ENCODE data around the gene ZNF792.
"Not testable (repeated sequence)": the region's sequence is repeated elsewhere in the genome, so short reads cannot be mapped to it uniquely, and the experiment has no call there.

ZNF792 gene

GRCh38 chr19:34963573-34964406, at the start of gene ZNF792:
Gene ZNF792 (minus strand): TSS chr19:34964229. CDS start chr19:34963662, 567 bp downstream.
- DNase-seq (ENCODE audit: low spot score), result peak; percentile 32

DNA sequence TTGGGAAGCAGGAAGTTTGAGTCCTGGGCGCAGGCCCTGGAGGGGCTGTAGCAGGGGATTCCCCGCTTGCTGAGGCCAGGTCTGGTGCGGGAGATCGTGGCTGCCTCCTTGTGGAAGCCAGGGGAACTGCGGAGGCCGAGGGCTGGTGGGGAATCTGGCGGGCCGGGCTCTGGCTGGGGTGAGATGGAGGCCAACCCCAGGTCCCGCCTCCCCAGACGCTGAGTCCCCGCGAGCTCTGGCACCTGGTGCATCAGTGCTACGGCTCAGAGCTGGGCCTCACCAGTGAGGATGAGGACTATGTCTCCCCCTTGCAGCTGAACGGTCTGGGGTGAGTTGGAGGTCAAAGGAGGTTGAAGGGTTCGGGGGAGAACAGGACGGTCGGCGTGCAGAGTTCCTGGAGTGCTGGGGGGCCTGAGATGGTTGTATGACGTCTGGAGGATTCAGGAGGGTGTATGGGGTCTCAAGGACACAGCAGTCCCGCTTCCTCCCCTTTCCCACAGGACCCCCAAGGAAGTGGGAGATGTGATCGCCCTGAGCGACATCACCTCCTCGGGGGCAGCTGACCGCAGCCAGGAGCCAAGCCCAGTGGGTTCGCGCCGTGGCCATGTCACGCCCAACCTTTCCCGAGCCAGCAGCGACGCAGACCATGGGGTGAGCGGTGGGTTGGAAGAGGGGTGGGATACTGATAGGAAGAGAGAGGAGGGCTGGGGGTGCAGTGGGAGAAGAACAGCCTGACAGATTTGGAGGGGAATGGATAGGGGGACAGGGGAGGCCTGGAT, 49.2 kb upstream of the ZNF792 start:
- peak; percentile 82 for DNase-seq (ENCODE audit: low spot score)

DNA sequence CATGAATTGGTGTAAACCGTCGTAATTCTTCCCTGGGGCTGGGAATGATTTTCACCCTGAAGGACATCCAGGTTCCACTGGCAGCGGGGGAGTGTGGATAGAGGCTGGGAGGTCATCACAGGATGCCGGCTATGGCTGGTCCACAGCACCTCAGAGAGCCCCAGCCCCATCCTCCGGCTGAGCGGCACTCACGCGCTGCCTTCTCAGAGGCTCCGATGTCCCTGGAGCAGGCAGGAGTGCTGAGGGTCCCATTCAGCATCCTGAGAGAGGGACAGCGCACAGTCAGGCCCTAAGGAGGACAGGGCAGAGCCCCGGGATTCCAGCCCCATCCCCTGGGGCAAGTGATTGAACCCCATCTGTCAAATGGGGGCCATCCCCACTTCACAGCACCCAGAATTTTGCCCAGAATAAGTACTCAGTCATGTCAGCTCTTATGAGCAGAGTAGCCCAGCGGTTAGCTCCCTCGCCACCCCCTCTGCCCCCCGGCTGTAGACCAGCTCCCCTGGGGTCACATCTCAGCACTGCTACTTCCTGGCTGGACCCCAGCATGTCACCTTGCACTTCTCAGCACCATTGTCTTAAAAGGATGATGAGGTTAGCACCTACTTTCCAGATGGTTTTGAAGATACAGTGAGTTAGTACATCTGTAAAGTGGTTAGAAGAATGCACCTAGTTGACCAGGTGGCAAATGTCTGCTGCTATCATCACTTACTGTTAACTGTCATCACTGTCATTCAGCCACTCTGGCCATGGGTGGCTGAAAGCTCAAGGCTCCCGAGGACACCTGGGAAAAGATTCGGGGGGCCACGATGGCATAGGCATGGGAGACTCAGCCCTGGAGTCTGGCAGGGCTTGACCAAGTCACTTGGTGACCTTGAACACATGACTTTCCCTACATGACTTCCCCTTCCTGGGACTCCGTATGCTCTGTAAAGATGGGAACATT, 48.0 kb upstream of the ZNF792 start:
- no peak for DNase-seq (ENCODE audit: low spot score)

DNA sequence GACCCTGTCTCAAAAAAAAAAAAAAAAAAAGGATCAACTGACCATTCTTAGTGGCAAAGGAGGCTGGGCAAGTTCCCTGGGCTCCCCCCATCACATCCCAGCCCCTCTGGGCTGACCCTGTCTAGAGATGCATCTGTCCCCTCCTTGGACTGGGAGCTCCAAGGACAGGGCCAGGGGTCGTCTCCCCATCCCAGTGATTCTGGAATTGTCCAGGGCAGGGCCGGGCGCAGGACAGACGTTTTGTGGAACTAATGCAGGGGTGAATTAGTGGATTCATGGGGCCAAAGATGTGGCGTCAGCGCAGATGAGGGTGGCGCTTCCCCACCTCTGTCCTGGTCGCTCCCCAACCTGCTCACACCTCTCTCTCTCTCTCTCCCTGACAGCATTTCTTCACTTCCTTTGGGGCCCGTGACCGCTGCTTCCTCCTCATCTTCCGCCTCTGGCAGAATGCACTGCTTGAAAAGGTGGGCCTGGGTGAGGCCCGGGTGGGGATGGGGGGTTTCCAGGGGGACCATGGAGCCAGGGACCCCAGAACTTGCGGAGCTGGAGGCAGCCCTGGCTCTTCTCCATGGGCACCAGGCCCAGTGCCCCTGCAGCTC, 47.2 kb upstream of the ZNF792 start:
- peak; percentile 27 for DNase-seq (ENCODE audit: low spot score)

DNA sequence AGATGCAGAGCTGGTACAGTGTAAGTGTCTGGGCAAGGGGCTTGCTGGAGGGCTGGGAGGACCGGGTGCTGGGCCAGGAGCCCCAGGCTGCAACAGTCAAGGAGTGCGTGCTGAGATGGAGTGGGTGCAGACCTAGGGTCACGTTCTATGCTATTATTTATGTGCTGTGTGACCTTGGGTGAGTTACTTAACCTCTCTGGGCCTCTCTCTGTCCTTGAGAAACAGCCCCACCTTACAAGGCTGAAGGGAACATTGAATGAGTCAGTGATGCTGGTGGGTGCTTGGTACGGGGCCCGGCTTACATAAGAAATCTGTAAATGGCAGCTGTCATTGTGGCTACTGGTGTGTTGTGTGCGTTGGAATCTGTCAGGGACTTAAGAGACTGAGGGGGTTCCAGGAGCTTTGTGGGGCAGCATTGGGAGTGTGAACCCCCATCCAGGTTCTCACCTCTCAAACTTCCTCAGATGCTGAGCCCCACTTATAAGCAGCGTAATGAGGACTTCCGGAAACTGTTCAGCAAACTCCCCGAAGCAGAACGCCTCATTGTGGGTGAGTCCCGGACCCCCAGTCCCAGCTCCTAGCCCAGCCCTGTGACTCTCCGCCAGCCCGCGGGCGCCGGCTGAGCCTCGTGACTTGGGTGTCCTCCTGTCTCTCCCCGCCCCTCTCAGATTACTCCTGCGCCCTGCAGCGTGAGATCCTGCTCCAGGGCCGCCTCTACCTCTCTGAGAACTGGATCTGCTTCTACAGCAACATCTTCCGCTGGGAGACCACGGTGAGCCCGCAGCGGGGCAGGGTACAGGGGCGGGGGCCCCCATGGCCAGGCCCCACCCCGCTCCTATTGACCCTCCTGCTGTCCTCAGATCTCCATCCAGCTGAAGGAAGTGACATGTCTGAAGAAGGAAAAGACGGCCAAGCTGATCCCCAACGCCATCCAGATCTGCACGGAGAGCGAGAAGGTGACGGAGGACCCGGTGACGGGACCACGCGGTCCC, 45.7 kb upstream of the ZNF792 start:
- no peak for DNase-seq (ENCODE audit: low spot score)

DNA sequence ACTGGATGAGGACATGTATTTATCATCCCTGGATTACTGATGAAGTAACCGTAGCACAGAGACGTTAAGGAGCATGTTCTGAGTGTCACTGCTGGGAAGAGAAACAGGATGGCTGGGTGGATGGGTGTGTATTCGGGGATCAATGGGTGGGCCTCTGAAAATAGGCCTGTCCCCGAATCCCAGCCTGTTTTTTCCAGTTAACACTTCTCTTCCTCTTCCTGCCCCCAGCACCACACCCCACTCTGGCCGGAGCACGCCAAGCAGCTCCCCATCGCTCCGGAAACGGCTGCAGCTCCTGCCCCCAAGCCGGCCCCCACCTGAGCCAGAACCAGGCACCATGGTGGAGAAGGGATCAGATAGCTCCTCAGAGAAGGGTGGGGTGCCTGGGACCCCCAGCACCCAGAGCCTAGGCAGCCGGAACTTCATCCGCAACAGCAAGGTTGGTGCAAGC, 44.9 kb upstream of the ZNF792 start:
- no peak for DNase-seq (ENCODE audit: low spot score)

DNA sequence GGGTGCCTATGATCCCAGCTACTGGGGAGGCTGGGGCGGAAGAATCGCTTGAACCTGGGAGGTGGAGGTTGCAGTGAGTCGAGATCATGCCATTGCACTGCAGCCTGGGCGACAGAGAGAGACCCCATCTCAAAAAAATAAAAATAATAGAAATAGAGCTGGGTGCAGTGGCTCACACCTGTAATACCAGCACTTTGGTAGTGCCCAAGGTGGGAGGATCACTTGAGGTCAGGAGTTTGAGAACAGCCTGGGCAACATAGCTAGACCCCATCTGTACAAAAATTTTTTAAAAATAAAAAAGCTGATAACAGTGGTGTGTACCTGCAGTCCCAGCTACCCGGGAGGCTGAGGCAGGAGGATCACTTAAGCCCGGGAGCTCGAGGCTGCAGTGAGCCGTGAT, 43.4 kb upstream of the ZNF792 start:
- DNase-seq (ENCODE audit: low spot score), result not testable (repeated sequence)

GRCh38 chr19:35006999-35007365, 43.0 kb upstream of the ZNF792 start:
- no peak for DNase-seq (ENCODE audit: low spot score)

GRCh38 chr19:35006342-35006998, 42.4 kb upstream of the ZNF792 start:
- DNase-seq (ENCODE audit: low spot score), result no peak

DNA sequence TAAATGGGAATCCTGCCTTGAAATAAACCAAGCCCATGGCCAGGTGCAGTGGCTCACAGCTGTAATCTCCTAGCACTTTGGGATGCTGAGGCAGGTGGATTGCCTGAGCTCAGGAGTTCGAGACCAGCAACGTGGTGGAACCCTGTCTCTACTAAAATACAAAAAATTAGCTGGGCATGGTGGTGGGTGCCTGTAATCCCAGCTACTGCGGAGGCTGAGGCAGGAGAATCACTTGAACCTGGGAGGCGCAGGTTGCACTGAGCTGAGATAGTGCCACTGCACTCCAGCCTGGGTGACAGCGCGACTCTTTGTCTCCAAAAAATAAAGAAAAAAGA, 41.9 kb upstream of the ZNF792 start:
- DNase-seq (ENCODE audit: low spot score), result not testable (repeated sequence)

DNA sequence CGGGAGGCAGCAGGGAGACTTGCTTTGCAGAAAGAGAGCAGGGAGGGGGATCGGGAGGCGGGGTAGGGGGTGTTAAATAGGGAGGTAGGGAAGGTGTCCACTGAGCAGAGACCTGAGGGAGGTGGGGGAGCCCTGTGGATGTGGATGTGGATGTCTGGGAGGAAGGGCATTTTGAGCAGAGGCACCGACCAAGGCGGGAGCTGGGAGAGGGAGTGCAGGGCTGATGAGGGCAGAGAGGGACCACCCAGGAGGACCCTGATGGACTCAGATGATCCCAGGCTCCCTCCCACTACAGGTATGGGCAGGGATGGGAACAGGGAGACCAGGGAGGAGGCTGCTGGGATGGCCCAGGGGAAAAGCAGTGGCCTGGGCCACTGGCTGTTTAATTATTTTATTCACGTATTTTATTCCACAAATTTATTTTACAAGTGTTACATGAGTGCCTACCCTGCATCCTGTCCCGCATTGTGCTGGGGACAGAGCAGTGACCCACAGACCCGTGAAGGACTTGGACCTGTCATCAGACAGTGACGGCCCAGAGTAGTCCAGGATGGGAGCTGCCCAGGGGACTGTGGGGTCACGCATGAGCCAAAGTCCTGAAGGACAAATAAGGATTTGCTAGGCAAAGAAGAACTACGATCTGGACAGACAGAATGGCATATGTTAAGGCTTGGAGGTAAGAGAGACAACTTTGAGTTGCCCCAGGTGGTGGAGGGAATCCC, 41.4 kb upstream of the ZNF792 start:
- DNase-seq (ENCODE audit: low spot score), result no peak

- no peak for DNase-seq (ENCODE audit: low spot score)
These were observed 40.7 kb upstream of the ZNF792 start for GRCh38 chr19:35004517-35005255.

GRCh38 chr19:35002037-35002535, 38.1 kb upstream of the ZNF792 start:
- no peak for DNase-seq (ENCODE audit: low spot score)

- peak; percentile 66 for DNase-seq (ENCODE audit: low spot score)
These were observed 36.8 kb upstream of the ZNF792 start for GRCh38 chr19:35000647-35001501.

- no peak for DNase-seq (ENCODE audit: low spot score)
These were observed 36.3 kb upstream of the ZNF792 start for GRCh38 chr19:35000338-35000646.

DNA sequence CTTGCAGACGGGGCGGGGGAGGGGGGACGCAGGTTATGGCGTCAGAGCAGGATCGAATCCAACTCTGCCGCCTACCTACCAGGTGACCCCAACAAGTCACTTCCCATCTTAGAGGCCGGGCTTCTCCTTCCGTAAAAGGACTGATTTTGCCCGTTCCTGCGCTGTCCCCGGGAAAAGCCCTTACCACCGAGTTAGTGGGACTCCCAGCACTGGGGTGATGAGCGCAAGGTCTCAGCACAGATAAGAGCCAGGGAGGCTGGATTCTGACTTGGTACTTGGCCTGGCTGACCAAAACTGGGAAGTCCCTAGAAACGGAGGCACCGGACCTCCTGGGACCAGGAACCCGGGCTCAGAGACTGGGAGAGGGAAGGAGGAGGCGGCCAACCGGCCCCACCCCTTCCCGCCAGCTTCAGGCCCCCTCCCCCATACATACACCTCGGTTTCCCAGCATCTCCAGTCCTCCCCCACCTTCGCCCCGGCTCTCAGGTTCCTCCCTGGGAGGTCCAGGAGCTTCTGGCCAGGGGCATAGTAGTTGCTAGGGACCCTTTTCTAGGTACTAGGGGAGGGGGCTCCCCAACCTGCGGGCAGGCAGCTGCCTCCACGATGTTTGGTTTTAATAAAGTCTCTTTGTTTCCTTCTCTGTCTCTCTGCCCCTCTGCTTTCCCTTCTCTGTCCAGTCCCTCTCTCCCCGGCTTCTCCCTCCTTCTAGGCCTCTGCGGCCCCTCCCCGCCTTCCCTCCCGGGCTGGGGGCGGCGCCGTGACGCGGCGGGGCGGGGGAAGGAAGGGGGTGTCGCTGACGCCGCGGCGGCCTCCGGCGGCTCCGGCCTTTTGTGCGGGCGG, 35.7 kb upstream of the ZNF792 start, which contains the start of gene GRAMD1A:
Gene GRAMD1A, plus strand, starts transcription at position 826 of the 840 bp plus-strand sequence. CDS start 156 bp downstream, outside the sequence.
- peak; percentile 64 for DNase-seq (ENCODE audit: low spot score)

Data from CD4-positive, alpha-beta T cell treated with Interleukin-2 at 100 ng/mL for 4 hours (primary cell).